Measurements from ENCODE around the gene PRDM2.

- TF ChIP-seq ESRRG (CRISPR knock-in tag; IDR thresholded peaks at IDR 0.05), result no peak
- no peak for TF ChIP-seq PATZ1 (CRISPR knock-in tag; IDR thresholded peaks at IDR 0.05; ENCODE audit: borderline replicate concordance)
- TF ChIP-seq ZNF8 (CRISPR knock-in tag; IDR thresholded peaks at IDR 0.05), result no peak
- TF ChIP-seq POU6F1 (CRISPR knock-in tag; IDR thresholded peaks at IDR 0.05; ENCODE audit: borderline replicate concordance, low read depth), result no peak
Observed at GRCh38 chr1:13793088-13793730, 93.2 kb downstream of the PRDM2 start.

Data from SK-N-SH treated with all-trans-retinoic acid at 6 μM for 48 hours (cell line).